HG03439 (cell line): ENCODE results near the gene WNT7B.

Experiments used
- ATAC-seq: cut with Tn5 transposase; IDR thresholded peaks from one replicate; pipeline ENCODE4 v1.9.1; 2021; ENCODE audit warnings: mild to moderate bottlenecking, moderate library complexity; ENCODE audit not compliant: unreplicated experiment

WNT7B gene

GRCh38 chr22:45977003-45977411 is at the start of gene WNT7B:
Gene WNT7B (minus strand): TSS chr22:45977162. CDS start chr22:45976754, 408 bp downstream.
- ATAC-seq = no peak

- no peak for ATAC-seq
Observed at GRCh38 chr22:46025973-46026898, 49.3 kb upstream of the WNT7B start.

GRCh38 chr22:46025225-46025972 is 48.4 kb upstream of the WNT7B start:
- ATAC-seq = no peak

GRCh38 chr22:46024136-46024840 is 47.3 kb upstream of the WNT7B start:
- ATAC-seq = no peak

GRCh38 chr22:46023558-46023981 is 46.6 kb upstream of the WNT7B start:
- no peak for ATAC-seq

- ATAC-seq = no peak
Observed at GRCh38 chr22:46022881-46023512, 46.0 kb upstream of the WNT7B start.

- ATAC-seq = no peak
Observed at GRCh38 chr22:46021577-46021976, 44.6 kb upstream of the WNT7B start.

GRCh38 chr22:46019351-46019750 is 42.4 kb upstream of the WNT7B start:
- ATAC-seq = no peak

GRCh38 chr22:46018859-46019258 is 41.9 kb upstream of the WNT7B start:
- ATAC-seq = no peak

- no peak for ATAC-seq
Observed at GRCh38 chr22:46017166-46017565, 40.2 kb upstream of the WNT7B start.

GRCh38 chr22:46013460-46014416 is 36.8 kb upstream of the WNT7B start:
- peak; percentile 68 for ATAC-seq

GRCh38 chr22:46012881-46013281 is 35.9 kb upstream of the WNT7B start:
- ATAC-seq = no peak

- no peak for ATAC-seq
Observed at GRCh38 chr22:46012182-46012880, 35.4 kb upstream of the WNT7B start.

- ATAC-seq = no peak
Observed at GRCh38 chr22:46011627-46012181, 34.7 kb upstream of the WNT7B start.

- ATAC-seq = no peak
Observed at GRCh38 chr22:46010951-46011626, 34.1 kb upstream of the WNT7B start.

GRCh38 chr22:46010207-46010867 is 33.4 kb upstream of the WNT7B start:
- no peak for ATAC-seq

GRCh38 chr22:46009730-46010129 is 32.8 kb upstream of the WNT7B start:
- ATAC-seq = no peak
